Activated CD4-positive, alpha-beta T cell treated with anti-CD3 and anti-CD28 coated beads, Interleukin-2, amount 50 U/mL, for 4 hours (primary cell): ENCODE data around the gene KAZN.

Experiments used
- DNase-seq, 2 experiments: peaks; one replicate each; pipeline ENCODE4 v3.0.0-alpha.2; 2020

The KAZN gene

GRCh38 chr1:14590411-14591180 is 7.9 kb upstream of the KAZN start:
- no peak for DNase-seq

GRCh38 chr1:14591600-14591999 is 6.9 kb upstream of the KAZN start:
- DNase-seq, result no peak

- no peak for DNase-seq
These were observed 6.4 kb upstream of the KAZN start for GRCh38 chr1:14592004-14592631.

- DNase-seq, result no peak
These were observed 5.2 kb upstream of the KAZN start for GRCh38 chr1:14593302-14593701.

- no peak for DNase-seq
These were observed 4.4 kb upstream of the KAZN start for GRCh38 chr1:14594045-14594444.

GRCh38 chr1:14596591-14596990 is 1.9 kb upstream of the KAZN start:
- DNase-seq, result no peak

- no peak for DNase-seq
These were observed 1.0 kb upstream of the KAZN start for GRCh38 chr1:14597343-14598006.

GRCh38 chr1:14598007-14598497 is 433 bp upstream of the KAZN start:
- no peak for DNase-seq

- DNase-seq, result no peak
These were observed 802 bp downstream of the KAZN start for GRCh38 chr1:14599183-14599791.

GRCh38 chr1:14599800-14600199 is 1.3 kb downstream of the KAZN start:
- DNase-seq, result no peak

- no peak for DNase-seq
These were observed 2.1 kb downstream of the KAZN start for GRCh38 chr1:14600405-14601112.

GRCh38 chr1:14602136-14602535 is 3.7 kb downstream of the KAZN start:
- DNase-seq, result no peak

- no peak for DNase-seq
These were observed 5.2 kb downstream of the KAZN start for GRCh38 chr1:14603645-14604044.

GRCh38 chr1:14604414-14604813 is 5.9 kb downstream of the KAZN start:
- DNase-seq, result no peak

- DNase-seq, result no peak
These were observed 7.5 kb downstream of the KAZN start for GRCh38 chr1:14605945-14606344.

- DNase-seq, result no peak
These were observed 8.1 kb downstream of the KAZN start for GRCh38 chr1:14606632-14607031.

GRCh38 chr1:14607295-14607694 is 8.8 kb downstream of the KAZN start:
- no peak for DNase-seq

GRCh38 chr1:14608308-14608707 is 9.8 kb downstream of the KAZN start:
- DNase-seq, result no peak

GRCh38 chr1:14610761-14611160 is 12.3 kb downstream of the KAZN start:
- DNase-seq, result no peak

GRCh38 chr1:14611792-14612191 is 13.3 kb downstream of the KAZN start:
- DNase-seq, result no peak

- DNase-seq, result no peak
These were observed 13.8 kb downstream of the KAZN start for GRCh38 chr1:14612256-14612655.

- DNase-seq, result no peak
These were observed 15.4 kb downstream of the KAZN start for GRCh38 chr1:14613926-14614325.

GRCh38 chr1:14614341-14614740 is 15.9 kb downstream of the KAZN start:
- no peak for DNase-seq
